PC-3 (cell line): ENCODE measurements around the gene KSR1. TPM values are rescaled to one million over a fixed set of nuclear protein-coding genes. Genes with fewer than 3 reads are reported as not detected.

Source experiments
- ATAC-seq: fragments of 200-7000 bp; cut with Tn5 transposase; 2 replicates; pipeline ENCODE4 v1.9.1; 2020; ENCODE audit warnings: mild to moderate bottlenecking, moderate library complexity
- BruUV-seq: library from RNA; stranded (reverse); fragments of 400-500 nt; replicated peaks from 2 replicates; lab custom pipeline; 2021; lab: Mats Ljungman, UMichigan
- CTCF ChIA-PET: fragments of 300-600 bp; sonication (Branson Sonifier 250); formaldehyde crosslinking; loops from one replicate; lab custom pipeline; 2022; ENCODE audit warnings: antibody characterized with exemption; lab: Charles Lee
- POLR2A ChIA-PET: fragments of 300-600 bp; sonication (Branson Sonifier 250); formaldehyde crosslinking; loops from one replicate; lab custom pipeline; 2022; ENCODE audit warnings: antibody characterized with exemption; ENCODE audit not compliant: unreplicated experiment; lab: Charles Lee
- DNase-seq: peaks from one replicate; pipeline ENCODE4 v3.0.0-alpha.2; 2015
- H2AFZ ChIP-seq: fragments of 300-600 bp; sonication (generic); 2 replicates; pipeline ENCODE4 v1.6.0; 2016; ENCODE audit warnings: antibody characterized with exemption, low read length
- H3F3A ChIP-seq: fragments of 300-600 bp; sonication (generic); one replicate; pipeline ENCODE4 v1.6.0; 2017; ENCODE audit warnings: antibody characterized with exemption, low read length, control low read depth, mild to moderate bottlenecking; ENCODE audit not compliant: unreplicated experiment
- H3K27ac ChIP-seq: fragments of 300-600 bp; sonication (generic); 2 replicates; pipeline ENCODE4 v1.5.1; 2016; ENCODE audit warnings: mild to moderate bottlenecking, low read length
- H3K27me3 ChIP-seq: fragments of 300-600 bp; sonication (generic); 2 replicates; pipeline ENCODE4 v1.6.1; 2016; ENCODE audit warnings: low read length, mixed read lengths
- H3K36me3 ChIP-seq: fragments of 300-600 bp; sonication (generic); 2 replicates; pipeline ENCODE4 v1.6.1; 2016; ENCODE audit warnings: low read depth, mixed run types, low read length, mixed read lengths
- H3K4me1 ChIP-seq: fragments of 300-600 bp; sonication (generic); 2 replicates; pipeline ENCODE4 v1.5.1; 2016; ENCODE audit warnings: low read length; ENCODE audit not compliant: insufficient read depth
- H3K4me2 ChIP-seq: fragments of 300-600 bp; sonication (generic); 2 replicates; pipeline ENCODE4 v1.6.0; 2016; ENCODE audit warnings: low read length
- H3K4me3 ChIP-seq: fragments of 300-600 bp; sonication (generic); 2 replicates; pipeline ENCODE4 v1.5.1; 2016; ENCODE audit warnings: mild to moderate bottlenecking, low read length, mixed read lengths
- H3K79me2 ChIP-seq: fragments of 300-600 bp; sonication (generic); 2 replicates; pipeline ENCODE4 v1.6.1; 2017; ENCODE audit warnings: low read length, mixed read lengths
- H3K9ac ChIP-seq: fragments of 300-600 bp; sonication (generic); 2 replicates; pipeline ENCODE4 v1.6.0; 2016; ENCODE audit warnings: mild to moderate bottlenecking, low read length
- H3K9me2 ChIP-seq: fragments of 300-600 bp; sonication (generic); replicated peaks from 2 replicates; pipeline ENCODE4 v1.6.1; 2016; ENCODE audit warnings: mixed run types, low read length, mixed read lengths
- H3K9me3 ChIP-seq: fragments of 300-600 bp; sonication (generic); 2 replicates; pipeline ENCODE4 v1.6.1; 2016; ENCODE audit warnings: low read length, mixed read lengths
- H4K20me1 ChIP-seq: fragments of 300-600 bp; sonication (generic); 2 replicates; pipeline ENCODE4 v1.6.1; 2016; ENCODE audit warnings: low read length, mixed read lengths
- CTCF ChIP-seq: fragments of 300-600 bp; sonication (generic); conservative IDR thresholded peaks from 2 replicates; pipeline ENCODE4 v1.5.1; 2017; ENCODE audit warnings: antibody characterized with exemption, low read depth, mild to moderate bottlenecking, low read length
- EZH2 ChIP-seq: fragments of 300-600 bp; sonication (generic); IDR thresholded peaks from one replicate; pipeline ENCODE4 v1.6.1; 2017; ENCODE audit warnings: antibody characterized with exemption, mild to moderate bottlenecking, low read length; ENCODE audit not compliant: unreplicated experiment
- EZH2phosphoT487 ChIP-seq: fragments of 300-600 bp; sonication (generic); IDR thresholded peaks from 2 replicates; pipeline ENCODE4 v1.6.1; 2018; ENCODE audit warnings: mild to moderate bottlenecking, antibody characterized with exemption, low read length, borderline replicate concordance
- intact Hi-C: fragments of 100-400 bp; cut with micrococcal nuclease; formaldehyde crosslinking; loops from 2 replicates; pipeline ENCODE4 v1.9.0; 2023
- total RNA-seq: library from RNA; depleted of rRNA; stranded (reverse); fragments of >200 nt; gene quantifications from 2 replicates; pipeline ENCODE4 v1.2.3, GENCODE V29; 2014

The KSR1 gene
- total RNA-seq, 1 experiment from 2014 or later: 1.0 TPM

GRCh38 chr17:27571563-27572352, 115.5 kb downstream of the KSR1 start:
- Histone ChIP-seq H3K4me1 (peaks cover 6% of the 10 kb centered on the region; the same call in 1 of the 2 replicates), H3K36me3 (no peaks in the 10 kb centered on the region), H4K20me1 (no peaks in the 10 kb centered on the region), H3K79me2 (no peaks in the 10 kb centered on the region), H3K4me2 (no peak overlapping the region), H3K27me3 (no peaks in the 10 kb centered on the region), H3K9ac (no peak overlapping the region), H3K27ac (no peak overlapping the region), H3F3A (no peaks in the 10 kb centered on the region), H3K9me3 (no peaks in the 10 kb centered on the region), H3K4me3 (no peak overlapping the region), H3K9me2 (no peaks in the 10 kb centered on the region), H2AFZ (no peak overlapping the region)
- no peak for DNase-seq
- ATAC-seq: no peak
- intact Hi-C loops: no loop called here
- CTCF ChIA-PET: no interaction called here
- no TSS peak for BruUV-seq
- POLR2A ChIA-PET: no interaction called here
- TF ChIP-seq EZH2: no peak
- TF ChIP-seq EZH2phosphoT487: no peak

DNA sequence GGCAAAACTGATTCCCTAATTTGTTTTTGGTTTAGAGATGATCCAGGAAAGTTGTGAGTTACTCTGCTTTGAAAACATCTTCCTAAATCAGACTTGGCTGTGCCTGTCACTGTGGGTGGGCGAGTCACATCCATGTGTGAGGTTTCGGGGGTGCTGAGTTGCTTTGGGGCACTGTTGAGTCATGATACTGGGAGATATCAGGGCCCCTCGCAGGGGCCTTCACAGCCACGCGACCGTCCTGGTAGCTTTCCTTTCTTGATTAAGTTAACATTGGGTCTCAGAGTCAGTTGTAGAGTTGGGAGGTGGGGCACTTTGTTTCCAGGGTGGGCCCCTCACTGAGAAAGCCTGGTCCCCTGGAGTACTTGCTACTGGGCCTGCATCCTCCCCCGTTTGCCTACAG, 116.4 kb downstream of the KSR1 start:
- no peaks in the 10 kb centered on the region for H3K9me2 ChIP-seq
- H3K27ac ChIP-seq: no peak overlapping the region
- H3K79me2 ChIP-seq: no peaks in the 10 kb centered on the region
- ChIA-PET CTCF (interaction anchor here (0.5 kb wide), 1 partner anchor 233 kb away, joined by 3 read pairs; no protein-coding TSS in a partner anchor), POLR2A (no interaction called here)
- no TSS peak for BruUV-seq
- H3K4me2 ChIP-seq: no peak overlapping the region
- no peak for DNase-seq
- intact Hi-C loops: no loop called here
- no peak overlapping the region for H2AFZ ChIP-seq
- TF ChIP-seq CTCF (no peak), EZH2 (no peak), EZH2phosphoT487 (no peak)
- no peak for ATAC-seq
- H3K9ac ChIP-seq: no peak overlapping the region
- H3K9me3 ChIP-seq: no peaks in the 10 kb centered on the region
- H3K36me3 ChIP-seq: no peaks in the 10 kb centered on the region
- H3K4me3 ChIP-seq: no peak overlapping the region
- H3F3A ChIP-seq: no peaks in the 10 kb centered on the region
- peaks cover 13% of the 10 kb centered on the region; the same call in 1 of the 2 replicates for H3K4me1 ChIP-seq
- H4K20me1 ChIP-seq: no peaks in the 10 kb centered on the region
- H3K27me3 ChIP-seq: no peaks in the 10 kb centered on the region

DNA sequence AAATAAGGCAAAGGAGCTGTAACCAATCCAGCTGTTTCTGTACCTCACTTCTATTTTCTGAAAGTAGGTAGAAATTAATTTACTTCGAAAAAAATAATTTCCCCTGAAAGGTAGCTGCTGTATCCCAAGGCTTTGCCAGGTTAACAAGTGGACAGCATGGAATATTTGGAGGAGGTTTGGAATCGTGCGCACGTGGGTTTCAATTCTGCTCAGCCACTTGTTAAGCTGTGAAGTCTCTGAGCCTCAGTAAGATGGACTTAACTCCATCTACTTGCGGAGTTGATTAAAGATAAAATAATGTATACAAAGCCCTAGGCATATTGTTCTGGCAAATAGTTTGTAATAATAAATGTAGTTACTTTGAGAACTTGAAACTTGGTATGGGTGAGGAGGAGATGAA, 117.3 kb downstream of the KSR1 start:
- Histone ChIP-seq H3K4me3 (no peak overlapping the region), H3K36me3 (no peaks in the 10 kb centered on the region), H4K20me1 (no peaks in the 10 kb centered on the region), H3F3A (no peaks in the 10 kb centered on the region), H3K9me3 (no peaks in the 10 kb centered on the region), H3K79me2 (no peaks in the 10 kb centered on the region), H3K27ac (no peak overlapping the region), H3K27me3 (no peaks in the 10 kb centered on the region), H3K9me2 (no peaks in the 10 kb centered on the region), H2AFZ (no peak overlapping the region), H3K4me1 (peaks cover 13% of the 10 kb centered on the region; the same call in 1 of the 2 replicates), H3K4me2 (no peak overlapping the region), H3K9ac (no peak overlapping the region)
- DNase-seq (no peak), ATAC-seq (no peak)
- no TSS peak for BruUV-seq
- CTCF ChIA-PET: no interaction called here
- no peak for TF ChIP-seq EZH2
- TF ChIP-seq EZH2phosphoT487: no peak
- TF ChIP-seq CTCF: no peak
- POLR2A ChIA-PET: no interaction called here
- intact Hi-C loops: no loop called here
